Omental fat pad (tissue), 4 donors: ENCODE measurements around the gene CCDC60. TPM values are rescaled to one million over a fixed set of nuclear protein-coding genes. Genes with fewer than 3 reads are reported as not detected.

Source experiments
- ATAC-seq: fragments of 150-250 bp; one replicate; pipeline ENCODE4 v1.9.1; 2016; ENCODE audit warnings: mild to moderate bottlenecking, moderate library complexity; ENCODE audit not compliant: low FRiP score
- DNase-seq: peaks from one replicate; pipeline ENCODE4 v3.0.0-alpha.2; 2019; ENCODE audit warnings: low spot score
- CTCF ChIP-seq, 3 donors: fragments of 450-650 bp; IDR thresholded peaks; one replicate each; pipeline ENCODE4 v1.5.1; 2016 to 2017; ENCODE audit warnings: antibody characterized with exemption in 3 of 3, mild to moderate bottlenecking in 3 of 3, moderate library complexity in 2 of 3
- total RNA-seq, 4 donors: library from RNA; depleted of rRNA; stranded (reverse); fragments of >200 nt; gene quantifications; one replicate each; pipeline ENCODE4 v1.1.0, GENCODE V29; 2016

Gene CCDC60
- total RNA-seq, 4 donors from 2014 or later: not detected

GRCh38 chr12:119412306-119412705 lies 77.8 kb downstream of the CCDC60 start:
- ATAC-seq (no peak), DNase-seq (no peak)
- TF ChIP-seq CTCF (IDR thresholded peaks at IDR 0.05): no peak

GRCh38 chr12:119412811-119413794 lies 78.6 kb downstream of the CCDC60 start:
- TF ChIP-seq CTCF (IDR thresholded peaks at IDR 0.05): peak in 1 of 3 donors; percentile 74
- no peak for ATAC-seq
- DNase-seq: peak; percentile 53

- DNase-seq: no peak
- no peak for TF ChIP-seq CTCF (IDR thresholded peaks at IDR 0.05)
- ATAC-seq: no peak
Measured at GRCh38 chr12:119415714-119416113, 81.2 kb downstream of the CCDC60 start.

GRCh38 chr12:119417440-119417839 lies 82.9 kb downstream of the CCDC60 start:
- DNase-seq (no peak), ATAC-seq (no peak)
- TF ChIP-seq CTCF (IDR thresholded peaks at IDR 0.05): no peak

GRCh38 chr12:119419381-119419780 lies 84.9 kb downstream of the CCDC60 start:
- DNase-seq: no peak
- no peak for TF ChIP-seq CTCF (IDR thresholded peaks at IDR 0.05)
- no peak for ATAC-seq

GRCh38 chr12:119423285-119423684 lies 88.8 kb downstream of the CCDC60 start:
- no peak for TF ChIP-seq CTCF (IDR thresholded peaks at IDR 0.05)
- DNase-seq (no peak), ATAC-seq (no peak)

- TF ChIP-seq CTCF (IDR thresholded peaks at IDR 0.05): no peak
- ATAC-seq (no peak), DNase-seq (no peak)
Measured at GRCh38 chr12:119425623-119426022, 91.1 kb downstream of the CCDC60 start.
